HepG2 (cell line): ENCODE data around the gene SMIM14. TPM values are rescaled to one million over a fixed set of nuclear protein-coding genes. Genes with fewer than 3 reads are reported as not detected.

Experiments used
- AHDC1 ChIP-seq: sonication (generic); formaldehyde crosslinking; IDR thresholded peaks from 2 replicates; pipeline ENCODE4 v1.5.1; 2020; ENCODE audit warnings: mild to moderate bottlenecking, missing genetic modification reagents, borderline replicate concordance
- CC2D1A ChIP-seq: sonication (generic); formaldehyde crosslinking; IDR thresholded peaks from 2 replicates; pipeline ENCODE4 v1.8.1; 2023; ENCODE audit warnings: mild to moderate bottlenecking, missing genetic modification reagents
- FUBP1 ChIP-seq: sonication (generic); formaldehyde crosslinking; IDR thresholded peaks from 2 replicates; pipeline ENCODE4 v1.5.1; 2020; ENCODE audit warnings: missing genetic modification reagents, mild to moderate bottlenecking, borderline replicate concordance
- GFI1 ChIP-seq: sonication (generic); formaldehyde crosslinking; IDR thresholded peaks from 2 replicates; pipeline ENCODE4 v1.5.0; 2020; ENCODE audit warnings: missing genetic modification reagents, mild to moderate bottlenecking, borderline replicate concordance
- KDM5A ChIP-seq: fragments of 200-600 bp; sonication (generic); IDR thresholded peaks from 2 replicates; pipeline ENCODE4 v1.7.0; 2018; ENCODE audit warnings: antibody characterized with exemption, mild to moderate bottlenecking, low read length, borderline replicate concordance
- MLX ChIP-seq: IDR thresholded peaks from 2 replicates; pipeline ENCODE4 v1.6.1; 2016
- NCOR1 ChIP-seq: fragments of 200-600 bp; sonication (generic); IDR thresholded peaks from 2 replicates; pipeline ENCODE4 v1.7.0; 2017; ENCODE audit warnings: antibody characterized with exemption, low read length, borderline replicate concordance
- POGZ ChIP-seq: sonication (generic); formaldehyde crosslinking; IDR thresholded peaks from 2 replicates; pipeline ENCODE4 v1.4.0; 2020; ENCODE audit warnings: mild to moderate bottlenecking, missing genetic modification reagents
- RBM39 ChIP-seq: fragments of 200-400 bp; formaldehyde crosslinking; IDR thresholded peaks from one replicate; pipeline ENCODE4 v1.6.1; 2018; ENCODE audit warnings: antibody characterized with exemption, mild to moderate bottlenecking, low read depth, low read length; ENCODE audit not compliant: poor library complexity, severe bottlenecking
- REL ChIP-seq: sonication (generic); formaldehyde crosslinking; conservative IDR thresholded peaks from 2 replicates; pipeline ENCODE4 v1.8.0; 2022; ENCODE audit warnings: mild to moderate bottlenecking, missing genetic modification reagents, moderate library complexity
- SP140L ChIP-seq: sonication (generic); formaldehyde crosslinking; IDR thresholded peaks from 2 replicates; pipeline ENCODE4 v1.4.0; 2020; ENCODE audit warnings: missing genetic modification reagents, borderline replicate concordance
- SPEN ChIP-seq: sonication (generic); formaldehyde crosslinking; IDR thresholded peaks from 2 replicates; pipeline ENCODE4 v1.5.1; 2020; ENCODE audit warnings: low read depth, mild to moderate bottlenecking, missing genetic modification reagents
- TCF7 ChIP-seq: sonication (generic); IDR thresholded peaks from 2 replicates; pipeline ENCODE4 v1.6.1; 2016; ENCODE audit warnings: antibody characterized with exemption, low read depth
- ZBTB20 ChIP-seq: sonication (generic); formaldehyde crosslinking; IDR thresholded peaks from 2 replicates; pipeline ENCODE4 v1.8.1; 2023; ENCODE audit warnings: missing genetic modification reagents, low read depth, mild to moderate bottlenecking, borderline replicate concordance
- ZKSCAN8 ChIP-seq: IDR thresholded peaks from 2 replicates; pipeline ENCODE4 v1.6.1; 2016; ENCODE audit warnings: borderline replicate concordance, missing genetic modification reagents, missing compliant biosample characterization
- ZNF251 ChIP-seq: sonication (generic); formaldehyde crosslinking; IDR thresholded peaks from 2 replicates; pipeline ENCODE4 v1.9.0; 2021; ENCODE audit warnings: mild to moderate bottlenecking, missing genetic modification reagents
- ZNF256 ChIP-seq: sonication (generic); formaldehyde crosslinking; conservative IDR thresholded peaks from 2 replicates; pipeline ENCODE4 v1.4.0; 2020; ENCODE audit warnings: missing genetic modification reagents
- ZNF563 ChIP-seq: sonication (generic); formaldehyde crosslinking; IDR thresholded peaks from 2 replicates; pipeline ENCODE4 v1.8.0; 2022; ENCODE audit warnings: mild to moderate bottlenecking, moderate library complexity, missing genetic modification reagents
- ZNF616 ChIP-seq: sonication (generic); formaldehyde crosslinking; IDR thresholded peaks from 2 replicates; pipeline ENCODE4 v1.5.0; 2020; ENCODE audit warnings: low read depth, mild to moderate bottlenecking, missing genetic modification reagents
- ZNF703 ChIP-seq: sonication (generic); formaldehyde crosslinking; IDR thresholded peaks from 2 replicates; pipeline ENCODE4 v1.5.1; 2020; ENCODE audit warnings: missing genetic modification reagents, mild to moderate bottlenecking, moderate library complexity, borderline replicate concordance
- polyA plus RNA-seq, 8 experiments: library from polyadenylated mRNA; depleted of rRNA in 3 of 8; stranded (reverse) in 7 of 8; unstranded in 1 of 8; fragments of >200 nt; fragmentation: Illumina TruSeq in 4 of 8; extraction: Trizol in 4 of 8; gene quantifications; 2 replicates each; pipeline versions ENCODE4 v1.2.1 to v1.2.3, GENCODE V29; 2011 to 2016; ENCODE audit warnings: low read depth in 4 of 8, missing spikeins in 1 of 8, mixed read lengths in 1 of 8; ENCODE audit not compliant: insufficient read depth in 1 of 8
- total RNA-seq, 5 experiments: library from RNA; depleted of rRNA; stranded (reverse); fragments of >200 nt; fragmentation: Illumina TruSeq; extraction: Trizol; gene quantifications; 2 replicates each; pipeline ENCODE4 v1.2.3, GENCODE V29; 2016; ENCODE audit warnings: low read depth in 1 of 5
- TF ChIP-seq, protein P1 (sequence below): sonication (generic); formaldehyde crosslinking; IDR thresholded peaks from 2 replicates; pipeline ENCODE4 v1.4.0; 2020; ENCODE audit warnings: missing genetic modification reagents

The SMIM14 gene
- total and polyA plus RNA-seq, 2 of the 13 experiments (the other 11 are each of a cell fraction or from before 2014, with no cell fraction given) = 16.3 to 28.1 TPM

GRCh38 chr4:39514888-39515401 lies 123.7 kb downstream of the SMIM14 start (continued):
- TF ChIP-seq FUBP1 (CRISPR knock-in tag) (no peak), MLX (CRISPR knock-in tag) (peak; percentile 60), SP140L (CRISPR knock-in tag) (no peak; the same call in 1 of the 2 replicates), TCF7 (peak; percentile 60), NCOR1 (peak; percentile 95; the same call in 1 of the 2 replicates), ZNF616 (CRISPR knock-in tag) (no peak), ZNF703 (no peak), REL (CRISPR knock-in tag) (no peak), KDM5A (no peak), POGZ (CRISPR knock-in tag) (peak; percentile 93), ZBTB20 (CRISPR knock-in tag) (peak; percentile 83; the same call in 1 of the 2 replicates), ZKSCAN8 (CRISPR knock-in tag) (peak; percentile 86; the same call in 1 of the 2 replicates), AHDC1 (peak; percentile 94; the same call in 1 of the 2 replicates), ZNF251 (CRISPR knock-in tag) (no peak), SPEN (CRISPR knock-in tag) (peak; percentile 34; the same call in 1 of the 2 replicates), GFI1 (CRISPR knock-in tag) (peak; percentile 97), ZNF256 (no peak), RBM39 (no peak), CC2D1A (no peak), ZNF563 (CRISPR knock-in tag) (no peak)
- TF ChIP-seq, protein P1, sequence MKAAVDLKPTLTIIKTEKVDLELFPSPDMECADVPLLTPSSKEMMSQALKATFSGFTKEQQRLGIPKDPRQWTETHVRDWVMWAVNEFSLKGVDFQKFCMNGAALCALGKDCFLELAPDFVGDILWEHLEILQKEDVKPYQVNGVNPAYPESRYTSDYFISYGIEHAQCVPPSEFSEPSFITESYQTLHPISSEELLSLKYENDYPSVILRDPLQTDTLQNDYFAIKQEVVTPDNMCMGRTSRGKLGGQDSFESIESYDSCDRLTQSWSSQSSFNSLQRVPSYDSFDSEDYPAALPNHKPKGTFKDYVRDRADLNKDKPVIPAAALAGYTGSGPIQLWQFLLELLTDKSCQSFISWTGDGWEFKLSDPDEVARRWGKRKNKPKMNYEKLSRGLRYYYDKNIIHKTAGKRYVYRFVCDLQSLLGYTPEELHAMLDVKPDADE (CRISPR knock-in tag) = no peak
